ENCODE results near the gene MAVS.
"Not testable (repeated sequence)": the region's sequence is repeated elsewhere in the genome, so short reads cannot be mapped to it uniquely, and the experiment has no call there.

MAVS gene

GRCh38 chr20:3854462-3854871, 7.8 kb downstream of the MAVS start:
- DNase-seq (ENCODE audit: low read depth in 2 of 2) = no peak

DNA sequence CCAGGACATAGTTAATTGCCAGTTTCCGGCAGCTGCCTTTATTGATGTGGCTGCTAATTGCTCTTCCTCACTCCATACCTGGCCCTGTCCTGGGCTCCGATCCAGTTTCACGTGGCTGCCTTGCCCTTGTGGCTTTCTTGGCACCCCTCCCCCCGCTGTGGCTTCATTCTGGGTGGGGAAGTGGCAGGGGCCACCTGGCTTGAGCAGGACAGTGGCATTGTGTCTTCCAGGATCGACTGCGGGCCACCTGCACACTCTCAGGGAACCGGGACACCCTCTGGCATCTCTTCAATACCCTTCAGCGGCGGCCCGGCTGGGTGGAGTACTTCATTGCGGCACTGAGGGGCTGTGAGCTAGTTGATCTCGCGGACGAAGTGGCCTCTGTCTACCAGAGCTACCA, 10.8 kb downstream of the MAVS start:
- no peak for DNase-seq (ENCODE audit: low read depth in 2 of 2)

DNA sequence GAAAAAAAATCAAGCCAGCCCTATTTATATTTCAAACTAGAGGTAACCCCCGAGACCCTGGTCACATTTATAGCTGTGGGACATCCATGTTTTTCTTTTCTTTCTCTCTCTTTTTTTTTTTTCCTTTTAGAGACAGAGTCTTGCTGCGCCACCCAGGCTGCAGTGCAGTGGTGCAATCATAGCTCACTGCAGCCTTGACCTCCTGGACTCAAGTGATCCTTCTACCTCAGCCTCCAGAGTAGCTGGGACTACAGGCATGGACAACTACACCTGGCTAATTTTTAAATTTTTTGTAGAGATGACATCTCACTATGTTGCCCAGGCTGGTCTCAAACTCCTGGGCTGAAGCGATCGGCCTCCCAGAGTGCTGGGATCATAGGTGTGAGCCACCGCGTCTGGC, 12.1 kb downstream of the MAVS start:
- DNase-seq (ENCODE audit: low read depth in 2 of 2) = no peak

DNA sequence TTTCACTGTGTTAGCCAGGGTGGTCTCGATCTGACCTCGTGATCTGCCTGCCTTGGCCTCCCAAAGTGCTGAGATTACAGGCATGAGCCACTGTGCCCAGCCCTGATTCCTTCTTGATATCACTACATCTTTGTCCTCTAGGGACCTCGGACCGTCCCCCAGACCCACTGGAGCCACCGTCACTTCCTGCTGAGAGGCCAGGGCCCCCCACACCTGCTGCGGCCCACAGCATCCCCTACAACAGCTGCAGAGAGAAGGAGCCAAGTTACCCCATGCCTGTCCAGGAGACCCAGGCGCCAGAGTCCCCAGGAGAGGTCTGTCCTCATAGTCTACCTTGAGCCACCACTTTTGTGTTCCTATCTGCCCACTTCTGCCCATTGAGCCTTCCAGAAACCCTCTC, 14.6 kb downstream of the MAVS start:
- no peak for DNase-seq (ENCODE audit: low read depth in 2 of 2)

GRCh38 chr20:3862333-3862732, 15.7 kb downstream of the MAVS start:
- DNase-seq (ENCODE audit: low read depth in 2 of 2) = no peak

DNA sequence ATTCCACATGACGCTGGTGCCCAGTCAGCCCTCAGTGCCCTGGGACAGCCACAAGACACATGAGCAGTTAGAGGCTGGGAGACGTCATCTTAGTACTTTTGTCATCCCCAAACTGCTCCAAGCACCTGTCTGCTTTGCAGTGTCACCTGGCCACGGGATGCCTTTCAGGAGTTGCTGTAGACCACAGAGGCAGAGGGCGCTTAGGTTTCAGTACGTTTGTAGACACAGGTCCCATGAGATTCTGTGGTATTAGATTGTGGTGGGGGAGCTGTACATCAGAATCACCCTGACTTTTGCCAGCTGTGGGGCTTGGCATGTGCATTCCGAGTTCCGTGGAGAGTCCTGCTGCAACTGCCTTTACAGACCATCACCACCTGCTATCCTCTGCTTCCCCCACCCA, 16.7 kb downstream of the MAVS start:
- no peak for DNase-seq (ENCODE audit: low read depth in 2 of 2)

GRCh38 chr20:3864518-3864917, 17.9 kb downstream of the MAVS start:
- DNase-seq (ENCODE audit: low read depth in 2 of 2) = no peak

- DNase-seq (ENCODE audit: low read depth in 2 of 2) = no peak
Measured at GRCh38 chr20:3865152-3865886, 18.7 kb downstream of the MAVS start.

DNA sequence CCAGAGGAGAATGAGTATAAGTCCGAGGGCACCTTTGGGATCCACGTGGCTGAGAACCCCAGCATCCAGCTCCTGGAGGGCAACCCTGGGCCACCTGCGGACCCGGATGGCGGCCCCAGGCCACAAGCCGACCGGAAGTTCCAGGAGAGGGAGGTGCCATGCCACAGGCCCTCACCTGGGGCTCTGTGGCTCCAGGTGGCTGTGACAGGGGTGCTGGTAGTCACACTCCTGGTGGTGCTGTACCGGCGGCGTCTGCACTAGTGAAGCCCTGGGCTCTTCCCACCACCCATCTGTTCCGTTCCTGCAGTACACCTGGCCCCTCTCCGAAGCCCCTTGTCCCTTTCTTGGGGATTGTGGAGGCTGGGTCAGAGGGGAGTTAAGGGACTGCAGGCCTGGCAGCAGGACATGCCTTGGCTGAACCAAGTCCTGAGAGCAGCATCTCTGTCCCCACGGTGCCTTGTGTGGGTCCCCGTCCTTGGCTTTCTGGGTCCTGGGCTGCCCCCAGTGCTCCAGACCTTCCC, 19.3 kb downstream of the MAVS start:
- no peak for DNase-seq (ENCODE audit: low read depth in 2 of 2)

DNA sequence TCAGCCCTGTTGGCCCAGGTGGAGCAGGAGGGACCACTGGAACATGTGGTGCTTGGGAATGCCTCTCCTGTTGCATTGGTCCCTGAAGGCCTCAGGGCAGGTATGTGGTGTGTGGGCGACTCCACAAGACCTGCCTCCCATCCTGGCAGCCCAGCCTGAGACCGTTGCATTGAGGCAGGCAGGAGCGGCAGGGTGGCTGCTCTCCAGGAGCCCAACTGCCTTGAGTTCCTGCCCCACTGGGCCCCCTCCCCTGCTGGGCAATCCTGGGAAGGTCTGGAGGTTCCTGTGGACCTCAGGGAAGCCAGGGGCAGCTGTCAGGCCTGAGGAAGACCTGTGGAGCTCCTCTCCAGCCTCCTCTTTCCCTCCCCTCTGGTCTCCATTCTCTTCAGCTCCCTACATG, 19.8 kb downstream of the MAVS start:
- no peak for DNase-seq (ENCODE audit: low read depth in 2 of 2)

DNA sequence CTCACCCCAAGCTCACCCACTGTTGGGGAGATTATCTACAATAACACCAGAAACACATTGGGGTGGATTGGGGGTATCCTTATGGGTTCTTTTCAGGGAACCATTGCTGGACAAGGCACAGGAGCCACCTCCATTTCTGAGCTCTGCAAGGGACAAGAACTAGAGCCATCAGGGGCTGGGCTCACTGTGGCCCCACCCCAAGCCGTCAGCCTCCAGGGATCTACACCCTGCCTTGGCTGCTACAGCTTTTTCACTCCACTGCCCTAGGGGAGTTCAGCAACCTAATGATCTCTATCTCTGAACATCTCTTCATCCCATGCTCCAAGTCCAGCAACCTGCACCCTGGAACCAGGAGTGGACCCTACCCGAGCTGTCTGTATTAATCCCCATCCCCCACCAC, 21.2 kb downstream of the MAVS start:
- DNase-seq (ENCODE audit: low read depth in 2 of 2) = no peak

DNA sequence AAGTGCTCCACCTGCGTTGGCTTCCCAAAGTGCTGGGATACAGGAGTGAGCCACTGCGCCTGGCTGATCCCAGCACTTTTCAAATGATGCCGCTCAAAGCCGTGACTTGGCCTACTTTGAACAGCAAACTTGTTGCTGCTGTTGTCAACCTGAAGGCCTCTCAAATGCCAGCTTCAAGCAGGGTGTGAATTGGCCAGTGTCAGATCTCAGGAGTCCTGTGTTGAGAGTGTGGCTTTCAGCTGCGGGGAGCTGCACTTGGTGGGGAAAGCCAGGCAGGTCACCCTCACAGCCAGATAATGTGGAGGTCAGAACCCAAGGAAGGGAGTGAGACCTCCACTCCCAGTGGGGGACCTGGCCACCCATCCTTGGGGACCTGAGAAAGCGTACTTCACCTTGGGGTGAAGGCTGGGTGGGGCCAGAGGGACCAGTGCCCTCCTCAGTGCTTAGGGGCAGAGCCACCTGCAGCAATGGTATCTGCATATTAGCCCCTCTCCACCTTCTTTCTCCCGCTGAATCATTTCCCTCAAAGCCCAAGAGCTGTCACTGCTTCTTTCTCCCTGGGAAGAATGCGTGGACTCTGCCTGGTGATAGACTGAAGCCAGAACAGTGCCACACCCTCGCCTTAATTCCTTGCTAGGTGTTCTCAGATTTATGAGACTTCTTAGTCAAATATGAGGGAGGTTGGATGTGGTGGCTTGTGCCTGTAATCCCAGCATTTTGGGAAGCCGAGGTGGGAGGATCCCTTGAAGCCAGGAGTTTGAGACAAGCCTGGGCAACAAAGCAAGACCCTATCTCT, 23.4 kb downstream of the MAVS start:
- no peak for DNase-seq (ENCODE audit: low read depth in 2 of 2)

- no peak for DNase-seq (ENCODE audit: low read depth in 2 of 2)
Measured at GRCh38 chr20:3871550-3872265, 25.1 kb downstream of the MAVS start.

DNA sequence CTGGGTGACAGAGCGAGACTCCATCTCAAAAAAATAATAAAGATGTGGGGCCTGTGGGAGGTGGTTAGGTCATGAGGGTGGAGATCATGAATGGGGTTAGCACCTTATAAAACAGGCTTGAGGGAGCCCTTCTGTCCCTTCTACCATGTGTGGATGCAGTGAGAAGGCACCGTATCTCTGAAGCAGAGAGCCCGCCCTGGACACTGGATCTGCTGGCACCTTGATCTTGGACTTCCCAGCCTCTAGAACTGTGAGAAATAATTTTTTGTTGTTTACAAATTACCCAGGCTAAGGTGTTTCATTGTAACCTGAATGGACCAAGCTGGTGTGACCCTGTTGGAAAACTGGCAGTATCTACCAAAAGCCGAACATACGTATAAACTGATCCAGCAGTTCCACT, 26.9 kb downstream of the MAVS start:
- no peak for DNase-seq (ENCODE audit: low read depth in 2 of 2)

DNA sequence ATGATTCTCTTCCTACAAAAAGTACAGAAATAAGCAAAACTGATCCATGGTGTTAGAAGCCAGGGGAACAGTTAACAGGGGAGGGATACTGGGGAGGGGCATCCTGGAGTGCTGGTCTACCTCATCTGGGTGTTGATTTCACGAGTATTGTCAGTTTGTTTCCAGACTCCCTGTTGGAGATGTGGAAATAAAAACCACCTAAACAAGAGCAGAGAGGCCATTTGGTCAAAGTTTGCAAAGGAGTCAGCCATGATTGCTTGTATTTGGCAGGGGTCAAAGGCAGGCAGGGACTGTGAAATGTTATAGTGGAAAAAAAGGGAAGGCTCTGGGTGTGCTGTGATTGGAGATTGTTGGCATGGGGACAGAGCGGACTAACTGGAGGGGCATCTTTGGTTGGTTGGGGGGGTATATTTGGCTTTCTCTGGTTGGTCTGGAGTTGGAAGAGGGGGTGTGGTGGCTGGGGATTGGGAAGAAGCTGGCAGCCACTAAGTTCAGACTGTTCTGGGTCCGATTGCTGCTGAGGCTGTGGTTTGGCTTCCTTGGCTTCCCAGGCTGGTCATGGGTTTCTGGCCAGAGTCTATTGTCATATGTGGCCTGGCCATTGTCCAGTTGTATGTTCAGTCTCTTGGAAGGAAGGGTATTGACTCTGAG, 27.7 kb downstream of the MAVS start:
- DNase-seq (ENCODE audit: low read depth in 2 of 2) = no peak

- no peak for DNase-seq (ENCODE audit: low read depth in 2 of 2)
Measured at GRCh38 chr20:3875378-3875974, 28.8 kb downstream of the MAVS start.

- no peak for DNase-seq (ENCODE audit: low read depth in 2 of 2)
Measured at GRCh38 chr20:3876000-3876399, 29.4 kb downstream of the MAVS start.

DNA sequence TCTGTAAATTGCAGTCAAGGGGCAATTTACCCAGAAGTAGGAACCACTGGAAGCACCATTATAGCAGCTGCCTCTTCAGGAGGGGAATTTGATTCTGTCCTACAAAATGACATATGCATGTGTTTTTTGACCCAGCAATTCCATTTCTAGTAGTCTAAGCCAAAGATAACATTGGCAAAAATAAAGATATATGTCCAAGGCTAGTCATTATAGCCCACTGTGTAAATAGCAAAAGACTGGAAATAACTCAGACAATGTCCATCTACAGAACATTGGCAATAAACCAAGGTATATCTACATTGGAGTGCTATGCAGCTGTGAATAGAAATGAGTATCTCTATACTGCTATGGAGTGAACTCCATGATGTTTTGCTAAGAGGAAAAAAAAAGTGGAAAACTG, 30.0 kb downstream of the MAVS start:
- DNase-seq (ENCODE audit: low read depth in 2 of 2) = no peak

GRCh38 chr20:3878921-3879274, 32.3 kb downstream of the MAVS start:
- DNase-seq (ENCODE audit: low read depth in 2 of 2) = not testable (repeated sequence)

GRCh38 chr20:3885715-3886114, 39.1 kb downstream of the MAVS start:
- DNase-seq (ENCODE audit: low read depth in 2 of 2) = no peak

- DNase-seq (ENCODE audit: low read depth in 2 of 2) = no peak
Measured at GRCh38 chr20:3887876-3888620, 41.4 kb downstream of the MAVS start.

Measured in stimulated activated CD4-positive, alpha-beta T cell treated with anti-CD3 and anti-CD28 coated beads, Interleukin-1b, Interleukin-23, amount 100 ng/mL, for 1 hour (primary cell).